K562 (cell line): ENCODE measurements around the gene BEND6. TPM values are rescaled to one million over a fixed set of nuclear protein-coding genes. Genes with fewer than 3 reads are reported as not detected.
A peak's percentile ranks its signal among the peaks of the same experiment; 100 is the strongest.

Experiments
- ATAC-seq: fragments of 200-7000 bp; cut with Tn5 transposase; 3 replicates; pipeline ENCODE4 v1.9.1; 2020; ENCODE audit warnings: moderate library complexity
- BruUV-seq: library from RNA; stranded (reverse); fragments of 400-500 nt; replicated peaks from 2 replicates; lab custom pipeline; 2021; lab: Mats Ljungman, UMichigan
- CTCF ChIA-PET: fragments of 300-600 bp; formaldehyde crosslinking; extraction: SDS; loops from one replicate; lab custom pipeline; 2021; ENCODE audit warnings: low intra/inter-chr PET ratio; lab: Yijun Ruan, JAX
- POLR2A ChIA-PET: fragments of 300-600, 350-650 bp; sonication (Branson Sonifier 250); formaldehyde crosslinking; extraction: SDS; loops from one replicate; lab custom pipeline; 2021; ENCODE audit warnings: antibody characterized with exemption, inconsistent platforms; lab: Yijun Ruan, JAX
- DNase-seq, 4 experiments: peaks; one replicate each; pipeline versions ENCODE4 v3.0.0 to v3.0.0-alpha.2; 2011 to 2018; ENCODE audit warnings: low spot score in 3 of 4, mixed read lengths in 3 of 4; ENCODE audit errors: extremely low read depth in 1 of 4
- FAIRE-seq: peaks from 2 replicates; lab custom pipeline; 2011; peaks lifted over from hg19 to GRCh38; lab: Jason Lieb, UNC
- H2AFZ ChIP-seq: 2 replicates; pipeline ENCODE4 v1.6.0; 2011; ENCODE audit warnings: low read depth, low read length, control low read depth, inconsistent platforms
- H3K27ac ChIP-seq: fragments of 200-600 bp; 3 replicates; pipeline ENCODE4 v1.8.0; 2011; ENCODE audit warnings: low read depth, mild to moderate bottlenecking, control low read depth, inconsistent platforms, low read length, moderate library complexity, mixed read lengths; ENCODE audit errors: extremely low read depth
- H3K27me3 ChIP-seq, 2 experiments: fragments of 300-600 bp in 1 of 2; 2 replicates in 1 of 2; 3 replicates in 1 of 2; pipeline versions ENCODE4 v1.6.0 to v1.8.0; 2011; ENCODE audit warnings: inconsistent platforms in 2 of 2, low read length in 2 of 2, mild to moderate bottlenecking in 1 of 2, mixed read lengths in 1 of 2, moderate library complexity in 1 of 2; ENCODE audit not compliant: control insufficient read depth in 2 of 2, insufficient read depth in 2 of 2
- H3K36me3 ChIP-seq: fragments of 300-600 bp; 3 replicates; pipeline ENCODE4 v1.8.0; 2011; ENCODE audit warnings: mild to moderate bottlenecking, low read length, inconsistent platforms; ENCODE audit not compliant: control insufficient read depth, insufficient read depth
- H3K4me1 ChIP-seq, 2 experiments: fragments of 200-600 bp in 1 of 2; replicated peaks in 1 of 2; 2 replicates in 1 of 2; 3 replicates in 1 of 2; pipeline versions ENCODE4 v1.5.1 to v1.8.0; 2011; ENCODE audit warnings: inconsistent platforms in 2 of 2, low read length in 2 of 2, mild to moderate bottlenecking in 1 of 2, mixed read lengths in 1 of 2, moderate library complexity in 1 of 2; ENCODE audit not compliant: control insufficient read depth in 2 of 2, insufficient read depth in 2 of 2
- H3K4me2 ChIP-seq: 2 replicates; pipeline ENCODE4 v1.6.1; 2011; ENCODE audit warnings: low read length, control low read depth, inconsistent platforms, mixed read lengths; ENCODE audit not compliant: insufficient read depth
- H3K4me3 ChIP-seq: fragments of 200-600 bp; sonication (generic), shearing (Covaris generic); 2 replicates; pipeline ENCODE4 v1.5.1; 2016; ENCODE audit warnings: control low read depth, inconsistent platforms
- H3K79me2 ChIP-seq: fragments of 200-600 bp; 3 replicates; pipeline ENCODE4 v1.8.0; 2011; ENCODE audit warnings: low read length, inconsistent platforms; ENCODE audit not compliant: control insufficient read depth, insufficient read depth
- H3K9ac ChIP-seq, 2 experiments: 2 replicates each; pipeline versions ENCODE4 v1.6.0 to v1.6.1; 2011; ENCODE audit warnings: low read depth in 2 of 2, low read length in 2 of 2, control low read depth in 1 of 2, inconsistent platforms in 1 of 2, mild to moderate bottlenecking in 1 of 2, mixed read lengths in 1 of 2; ENCODE audit not compliant: insufficient read depth in 1 of 2
- H3K9me1 ChIP-seq: one replicate; pipeline ENCODE4 v1.6.0; 2011; ENCODE audit warnings: inconsistent platforms, mild to moderate bottlenecking, low read length, moderate library complexity; ENCODE audit not compliant: control insufficient read depth, insufficient read depth
- H3K9me3 ChIP-seq: replicated peaks from 2 replicates; pipeline ENCODE4 v1.5.1; 2011; ENCODE audit warnings: low read depth, low read length, inconsistent platforms; ENCODE audit not compliant: control insufficient read depth, insufficient read depth
- H4K20me1 ChIP-seq: replicated peaks from 2 replicates; pipeline ENCODE4 v1.6.1; 2011; ENCODE audit warnings: low read length, inconsistent platforms, mixed read lengths; ENCODE audit not compliant: control insufficient read depth, insufficient read depth
- CBFA2T2 ChIP-seq: fragments of 450-650 bp; conservative IDR thresholded peaks from 2 replicates; pipeline ENCODE4 v1.6.1; 2017; ENCODE audit warnings: mild to moderate bottlenecking
- CBFA2T3 ChIP-seq: fragments of 450-650 bp; IDR thresholded peaks from 2 replicates; pipeline ENCODE4 v1.6.1; 2017
- HMG20A ChIP-seq: fragments of 450-650 bp; formaldehyde crosslinking; conservative IDR thresholded peaks from 2 replicates; pipeline ENCODE4 v1.4.0; 2020; ENCODE audit warnings: mild to moderate bottlenecking, mixed read lengths
- HOMEZ ChIP-seq: fragments of 250-450 bp; sonication (Bioruptor Pico); IDR thresholded peaks from 2 replicates; pipeline ENCODE4 v1.4.0; 2020; ENCODE audit warnings: mild to moderate bottlenecking, moderate library complexity
- MTA1 ChIP-seq: fragments of 450-650 bp; IDR thresholded peaks from 2 replicates; pipeline ENCODE4 v1.6.1; 2017; ENCODE audit warnings: borderline replicate concordance
- PRPF4 ChIP-seq: fragments of 200-400 bp; formaldehyde crosslinking; IDR thresholded peaks from one replicate; pipeline ENCODE4 v1.6.1; 2017; ENCODE audit warnings: low read length, low read depth, mild to moderate bottlenecking; ENCODE audit not compliant: insufficient read depth, poor library complexity, severe bottlenecking
- RHOXF2B ChIP-seq: fragments of 250-450 bp; sonication (Bioruptor Pico); conservative IDR thresholded peaks from 2 replicates; pipeline ENCODE4 v1.5.1; 2021
- SUPT5H ChIP-seq: fragments of 450-650 bp; IDR thresholded peaks from 2 replicates; pipeline ENCODE4 v1.6.1; 2016
- TCF3 ChIP-seq: sonication (generic); formaldehyde crosslinking; IDR thresholded peaks from 2 replicates; pipeline ENCODE4 v1.4.0; 2020; ENCODE audit warnings: mild to moderate bottlenecking, missing genetic modification reagents
- TEAD2 ChIP-seq: fragments of 450-650 bp; IDR thresholded peaks from 2 replicates; pipeline ENCODE4 v1.6.1; 2016; ENCODE audit warnings: missing genetic modification characterization, control low read depth, missing compliant biosample characterization
- WHSC1 ChIP-seq: IDR thresholded peaks from one replicate; pipeline ENCODE4 v1.6.1; 2012; ENCODE audit warnings: low read length, control low read depth, inconsistent platforms
- ZKSCAN8 ChIP-seq: fragments of 200-800 bp; sonication (Bioruptor generic); IDR thresholded peaks from 2 replicates; pipeline ENCODE4 v1.6.1; 2016; ENCODE audit warnings: missing genetic modification characterization, missing compliant biosample characterization
- ZNF217 ChIP-seq: sonication (generic); formaldehyde crosslinking; IDR thresholded peaks from 2 replicates; pipeline ENCODE4 v1.8.0; 2022; ENCODE audit warnings: mild to moderate bottlenecking, missing genetic modification reagents
- ZNF668 ChIP-seq: fragments of 250-450 bp; sonication (Bioruptor Pico); IDR thresholded peaks from 2 replicates; pipeline ENCODE4 v1.8.0; 2022; ENCODE audit warnings: mild to moderate bottlenecking, inconsistent platforms
- WGBS: fragments of 100-300 bp; shearing (Covaris generic); methylation state at CpG from one replicate; pipeline ENCODE4 v1.1.6; 2016; ENCODE audit warnings: low coverage, mixed read lengths; ENCODE audit not compliant: insufficient coverage; ENCODE audit errors: missing lambda C conversion rate; 5-methylcytosine and 5-hydroxymethylcytosine counted together
- in situ Hi-C: fragments of 300-500 bp; cut with MboI; formaldehyde crosslinking; loops from 4 replicates; pipeline ENCODE4 v1.15.0; 2018; ENCODE audit warnings: inconsistent platforms, mixed read lengths
- intact Hi-C: fragments of 100-400 bp; cut with micrococcal nuclease; formaldehyde crosslinking; loops from 2 replicates; pipeline ENCODE4 v1.14.2; 2022
- polyA plus RNA-seq, 8 experiments: library from polyadenylated mRNA; depleted of rRNA in 4 of 8; stranded (reverse) in 5 of 8; unstranded in 3 of 8; fragments of >200 nt; fragmentation: Nextera tagmentation in 2 of 8; fragmentation: Illumina TruSeq in 1 of 8; extraction: Ambion mirVana in 2 of 8; extraction: Trizol in 1 of 8; gene quantifications; 2 replicates each; pipeline versions ENCODE4 v1.2.1 to v1.2.3, GENCODE V29; 2011 to 2014; ENCODE audit warnings: inconsistent platforms in 1 of 8, missing spikeins in 1 of 8
- total RNA-seq, 7 experiments: library from RNA; depleted of rRNA in 6 of 7; stranded (reverse); fragments of >200 nt in 6 of 7; fragmentation: Illumina TruSeq in 2 of 7; extraction: Trizol in 2 of 7; gene quantifications; 2 replicates each; pipeline versions ENCODE4 v1.2.1 to v1.2.3, GENCODE V29; 2011 to 2021; ENCODE audit warnings: low replicate concordance in 1 of 7
- TF ChIP-seq, protein P1 (sequence below): sonication (generic); IDR thresholded peaks from 2 replicates; pipeline ENCODE4 v1.6.1; 2016
- TF ChIP-seq, protein P2 (sequence below): fragments of 450-650 bp; IDR thresholded peaks from 2 replicates; pipeline ENCODE4 v1.6.1; 2018; ENCODE audit not compliant: partially characterized antibody
- TF ChIP-seq, protein P3 (sequence below): fragments of 450-650 bp; IDR thresholded peaks from one replicate; pipeline ENCODE4 v1.6.1; 2018; ENCODE audit warnings: mild to moderate bottlenecking, moderate library complexity; ENCODE audit not compliant: partially characterized antibody

The BEND6 gene
- total and polyA plus RNA-seq, 9 of the 15 experiments (the other 6 are each of a cell fraction or from before 2014, with no cell fraction given) = 0.37 to 4.0 (median 1.1) TPM

DNA sequence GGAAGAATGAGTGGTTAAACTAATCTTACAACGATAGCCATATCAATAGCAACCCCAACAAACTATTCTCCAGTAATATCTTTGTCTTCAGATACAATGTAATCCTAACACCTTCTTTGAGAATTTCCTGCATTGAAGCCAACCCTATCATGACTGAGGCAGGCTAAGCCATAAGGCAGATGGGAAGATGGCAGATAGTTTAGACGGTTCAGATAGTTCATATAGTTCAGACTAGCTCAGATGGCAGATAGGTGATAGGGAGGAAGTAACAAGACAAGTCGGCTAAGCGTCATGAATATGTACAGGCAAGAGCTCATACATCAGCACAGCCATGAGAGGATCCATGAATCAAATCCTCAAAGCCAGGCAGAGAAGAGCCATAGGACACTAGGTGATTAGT, 39.1 kb upstream of the BEND6 start:
- no peaks in the 10 kb centered on the region for H3K36me3 ChIP-seq
- H3K4me2 ChIP-seq = peak overlapping the region; percentile 16; the same call in 1 of the 2 replicates
- H3K27ac ChIP-seq = no peak overlapping the region
- ChIA-PET CTCF (no interaction called here), POLR2A (interaction anchor here (1.0 kb wide), 1 partner anchor 9 kb away, joined by 3 read pairs; no protein-coding TSS in a partner anchor)
- no peaks in the 10 kb centered on the region for H3K79me2 ChIP-seq
- in situ Hi-C loops = no loop called here
- no TSS peak for BruUV-seq
- FAIRE-seq = no peak
- H3K4me3 ChIP-seq = no peak overlapping the region
- H3K9me3 ChIP-seq = no peaks in the 10 kb centered on the region
- intact Hi-C loops = loop anchor here (2.0 kb wide), 1 partner anchor 37 kb away; no protein-coding TSS in a partner anchor
- 11% methylated on average over 4 of the region's 4 CpGs for WGBS
- no peaks in the 10 kb centered on the region for H3K27me3 ChIP-seq
- peak; percentile 43 for ATAC-seq
- H2AFZ ChIP-seq = peak overlapping the region; percentile 55
- H3K9me1 ChIP-seq = no peaks in the 10 kb centered on the region
- peaks cover 4 to 26% of the 10 kb centered on the region in 2 experiments; a peak in 4 of 5 replicates for H3K4me1 ChIP-seq
- no peak overlapping the region for H3K9ac ChIP-seq
- DNase-seq = peak in 2 of 4 experiments; percentile 8 to 38
- no peaks in the 10 kb centered on the region for H4K20me1 ChIP-seq
- TF ChIP-seq, protein P1, sequence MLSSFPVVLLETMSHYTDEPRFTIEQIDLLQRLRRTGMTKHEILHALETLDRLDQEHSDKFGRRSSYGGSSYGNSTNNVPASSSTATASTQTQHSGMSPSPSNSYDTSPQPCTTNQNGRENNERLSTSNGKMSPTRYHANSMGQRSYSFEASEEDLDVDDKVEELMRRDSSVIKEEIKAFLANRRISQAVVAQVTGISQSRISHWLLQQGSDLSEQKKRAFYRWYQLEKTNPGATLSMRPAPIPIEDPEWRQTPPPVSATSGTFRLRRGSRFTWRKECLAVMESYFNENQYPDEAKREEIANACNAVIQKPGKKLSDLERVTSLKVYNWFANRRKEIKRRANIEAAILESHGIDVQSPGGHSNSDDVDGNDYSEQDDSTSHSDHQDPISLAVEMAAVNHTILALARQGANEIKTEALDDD = peak; percentile 52; the same call in 1 of the 2 replicates
- TF ChIP-seq CBFA2T2 (0 out of 2 replicates have a peak, but pooled peaks have one; percentile 21), ZNF217 (no peak), ZNF668 (no peak), PRPF4 (no peak), HOMEZ (CRISPR knock-in tag) (no peak), ZKSCAN8 (CRISPR knock-in tag) (no peak), TCF3 (CRISPR knock-in tag) (peak; percentile 34; the same call in 1 of the 2 replicates), WHSC1 (no peak), RHOXF2B (CRISPR knock-in tag) (no peak), MTA1 (no peak), TEAD2 (tag) (no peak), CBFA2T3 (peak; percentile 52), HMG20A (CRISPR knock-in tag) (no peak), SUPT5H (no peak)
- TF ChIP-seq, protein P2, sequence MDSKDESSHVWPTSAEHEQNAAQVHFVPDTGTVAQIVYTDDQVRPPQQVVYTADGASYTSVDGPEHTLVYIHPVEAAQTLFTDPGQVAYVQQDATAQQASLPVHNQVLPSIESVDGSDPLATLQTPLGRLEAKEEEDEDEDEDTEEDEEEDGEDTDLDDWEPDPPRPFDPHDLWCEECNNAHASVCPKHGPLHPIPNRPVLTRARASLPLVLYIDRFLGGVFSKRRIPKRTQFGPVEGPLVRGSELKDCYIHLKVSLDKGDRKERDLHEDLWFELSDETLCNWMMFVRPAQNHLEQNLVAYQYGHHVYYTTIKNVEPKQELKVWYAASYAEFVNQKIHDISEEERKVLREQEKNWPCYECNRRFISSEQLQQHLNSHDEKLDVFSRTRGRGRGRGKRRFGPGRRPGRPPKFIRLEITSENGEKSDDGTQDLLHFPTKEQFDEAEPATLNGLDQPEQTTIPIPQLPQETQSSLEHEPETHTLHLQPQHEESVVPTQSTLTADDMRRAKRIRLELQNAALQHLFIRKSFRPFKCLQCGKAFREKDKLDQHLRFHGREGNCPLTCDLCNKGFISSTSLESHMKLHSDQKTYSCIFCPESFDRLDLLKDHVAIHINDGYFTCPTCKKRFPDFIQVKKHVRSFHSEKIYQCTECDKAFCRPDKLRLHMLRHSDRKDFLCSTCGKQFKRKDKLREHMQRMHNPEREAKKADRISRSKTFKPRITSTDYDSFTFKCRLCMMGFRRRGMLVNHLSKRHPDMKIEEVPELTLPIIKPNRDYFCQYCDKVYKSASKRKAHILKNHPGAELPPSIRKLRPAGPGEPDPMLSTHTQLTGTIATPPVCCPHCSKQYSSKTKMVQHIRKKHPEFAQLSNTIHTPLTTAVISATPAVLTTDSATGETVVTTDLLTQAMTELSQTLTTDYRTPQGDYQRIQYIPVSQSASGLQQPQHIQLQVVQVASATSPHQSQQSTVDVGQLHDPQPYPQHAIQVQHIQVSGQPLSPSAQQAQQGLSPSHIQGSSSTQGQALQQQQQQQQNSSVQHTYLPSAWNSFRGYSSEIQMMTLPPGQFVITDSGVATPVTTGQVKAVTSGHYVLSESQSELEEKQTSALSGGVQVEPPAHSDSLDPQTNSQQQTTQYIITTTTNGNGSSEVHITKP = no peak
- TF ChIP-seq, protein P3, sequence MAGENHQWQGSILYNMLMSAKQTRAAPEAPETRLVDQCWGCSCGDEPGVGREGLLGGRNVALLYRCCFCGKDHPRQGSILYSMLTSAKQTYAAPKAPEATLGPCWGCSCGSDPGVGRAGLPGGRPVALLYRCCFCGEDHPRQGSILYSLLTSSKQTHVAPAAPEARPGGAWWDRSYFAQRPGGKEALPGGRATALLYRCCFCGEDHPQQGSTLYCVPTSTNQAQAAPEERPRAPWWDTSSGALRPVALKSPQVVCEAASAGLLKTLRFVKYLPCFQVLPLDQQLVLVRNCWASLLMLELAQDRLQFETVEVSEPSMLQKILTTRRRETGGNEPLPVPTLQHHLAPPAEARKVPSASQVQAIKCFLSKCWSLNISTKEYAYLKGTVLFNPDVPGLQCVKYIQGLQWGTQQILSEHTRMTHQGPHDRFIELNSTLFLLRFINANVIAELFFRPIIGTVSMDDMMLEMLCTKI = no peak
